Measurements from ENCODE around the gene SLC6A7.

Gene SLC6A7

DNA sequence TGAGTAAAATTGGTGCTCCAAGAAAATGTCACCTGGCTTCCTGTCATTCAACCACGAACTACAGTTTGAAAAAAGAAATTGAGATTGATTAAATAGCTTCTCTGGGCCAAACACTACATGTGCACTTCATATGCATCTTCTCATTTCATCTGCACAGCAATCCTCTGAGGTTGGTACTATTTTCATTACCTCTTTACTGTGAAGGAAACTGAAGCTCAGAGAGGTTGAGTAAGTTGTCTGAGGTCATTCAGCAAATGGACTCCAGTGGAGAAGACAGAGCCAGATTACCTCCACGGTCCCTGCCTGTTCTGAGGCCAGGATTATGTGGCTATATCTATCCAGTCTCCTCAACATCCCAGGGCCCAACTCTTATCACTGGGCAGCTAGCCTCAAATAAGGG is 46.5 kb downstream of the SLC6A7 start:
- no peak overlapping the region for H3K9ac ChIP-seq
- H2AFZ ChIP-seq (ENCODE audit: low read depth), result no peak overlapping the region
- no peaks in the 10 kb centered on the region for H4K20me1 ChIP-seq (ENCODE audit: insufficient read depth)
- no peak overlapping the region for H3K4me2 ChIP-seq
- H3K36me3 ChIP-seq (ENCODE audit: insufficient read depth), result no peaks in the 10 kb centered on the region
- no peak overlapping the region for H3K27ac ChIP-seq
- H3K4me3 ChIP-seq (IDR thresholded peaks at IDR 0.05; ENCODE audit: insufficient read depth, low read depth, low read length), result no peak overlapping the region
- no peaks in the 10 kb centered on the region for H3K27me3 ChIP-seq (ENCODE audit: insufficient read depth, low read depth)
- TF ChIP-seq, protein P1, sequence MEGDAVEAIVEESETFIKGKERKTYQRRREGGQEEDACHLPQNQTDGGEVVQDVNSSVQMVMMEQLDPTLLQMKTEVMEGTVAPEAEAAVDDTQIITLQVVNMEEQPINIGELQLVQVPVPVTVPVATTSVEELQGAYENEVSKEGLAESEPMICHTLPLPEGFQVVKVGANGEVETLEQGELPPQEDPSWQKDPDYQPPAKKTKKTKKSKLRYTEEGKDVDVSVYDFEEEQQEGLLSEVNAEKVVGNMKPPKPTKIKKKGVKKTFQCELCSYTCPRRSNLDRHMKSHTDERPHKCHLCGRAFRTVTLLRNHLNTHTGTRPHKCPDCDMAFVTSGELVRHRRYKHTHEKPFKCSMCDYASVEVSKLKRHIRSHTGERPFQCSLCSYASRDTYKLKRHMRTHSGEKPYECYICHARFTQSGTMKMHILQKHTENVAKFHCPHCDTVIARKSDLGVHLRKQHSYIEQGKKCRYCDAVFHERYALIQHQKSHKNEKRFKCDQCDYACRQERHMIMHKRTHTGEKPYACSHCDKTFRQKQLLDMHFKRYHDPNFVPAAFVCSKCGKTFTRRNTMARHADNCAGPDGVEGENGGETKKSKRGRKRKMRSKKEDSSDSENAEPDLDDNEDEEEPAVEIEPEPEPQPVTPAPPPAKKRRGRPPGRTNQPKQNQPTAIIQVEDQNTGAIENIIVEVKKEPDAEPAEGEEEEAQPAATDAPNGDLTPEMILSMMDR (conservative IDR thresholded peaks at IDR 0.05; ENCODE audit: low read depth, low read length), result no peak
- no peaks in the 10 kb centered on the region for H3K4me1 ChIP-seq (ENCODE audit: low read depth, poor library complexity, severe bottlenecking)
- no peaks in the 10 kb centered on the region for H3K79me2 ChIP-seq (ENCODE audit: insufficient read depth, low read depth)

DNA sequence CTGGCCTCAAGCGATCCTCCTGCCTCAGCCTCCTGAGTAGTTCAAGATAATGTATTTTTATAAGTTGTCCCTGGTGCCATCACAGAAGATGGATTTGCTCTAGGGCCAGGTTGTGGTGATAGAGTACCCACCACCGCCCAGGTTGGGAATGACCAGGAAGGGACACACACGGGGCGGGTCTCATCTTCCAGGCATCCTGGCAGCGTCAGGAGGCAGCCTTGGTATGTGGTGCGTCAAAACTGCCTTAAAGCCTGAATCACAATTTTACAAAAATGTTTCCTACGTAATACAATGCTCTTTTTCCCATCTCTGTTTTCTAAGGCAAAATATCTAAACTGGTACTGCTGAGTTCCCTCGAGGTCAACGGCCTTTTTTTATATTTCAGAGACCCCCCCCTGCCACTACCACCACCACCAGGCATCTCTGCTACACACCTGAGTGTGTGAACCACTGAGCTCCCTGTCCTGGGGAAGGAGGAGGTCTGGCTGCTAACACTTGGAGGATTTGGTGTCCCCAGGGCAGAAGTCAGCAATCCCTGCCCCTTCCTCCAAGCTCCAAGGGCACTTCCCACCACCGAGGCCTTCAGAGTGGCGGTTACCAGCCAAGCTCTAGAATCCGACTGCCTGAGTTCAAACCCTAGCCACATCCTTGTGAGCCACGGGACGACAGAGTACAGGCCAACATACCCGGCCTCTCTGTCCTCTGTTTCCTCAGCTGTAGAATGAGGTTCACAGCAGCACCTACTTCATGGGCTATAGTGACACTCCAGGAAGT is 47.3 kb downstream of the SLC6A7 start:
- no peaks in the 10 kb centered on the region for H3K36me3 ChIP-seq (ENCODE audit: insufficient read depth)
- no peak overlapping the region for H3K4me2 ChIP-seq
- H3K27ac ChIP-seq, result no peak overlapping the region
- H3K4me3 ChIP-seq (IDR thresholded peaks at IDR 0.05; ENCODE audit: insufficient read depth, low read depth, low read length), result no peak overlapping the region
- no peaks in the 10 kb centered on the region for H3K4me1 ChIP-seq (ENCODE audit: low read depth, poor library complexity, severe bottlenecking)
- H3K79me2 ChIP-seq (ENCODE audit: insufficient read depth, low read depth), result no peaks in the 10 kb centered on the region
- H3K9ac ChIP-seq, result no peak overlapping the region
- TF ChIP-seq, protein P1 (conservative IDR thresholded peaks at IDR 0.05; ENCODE audit: low read depth, low read length), result no peak
- no peaks in the 10 kb centered on the region for H3K27me3 ChIP-seq (ENCODE audit: insufficient read depth, low read depth)
- H4K20me1 ChIP-seq (ENCODE audit: insufficient read depth), result no peaks in the 10 kb centered on the region
- no peak overlapping the region for H2AFZ ChIP-seq (ENCODE audit: low read depth)

DNA sequence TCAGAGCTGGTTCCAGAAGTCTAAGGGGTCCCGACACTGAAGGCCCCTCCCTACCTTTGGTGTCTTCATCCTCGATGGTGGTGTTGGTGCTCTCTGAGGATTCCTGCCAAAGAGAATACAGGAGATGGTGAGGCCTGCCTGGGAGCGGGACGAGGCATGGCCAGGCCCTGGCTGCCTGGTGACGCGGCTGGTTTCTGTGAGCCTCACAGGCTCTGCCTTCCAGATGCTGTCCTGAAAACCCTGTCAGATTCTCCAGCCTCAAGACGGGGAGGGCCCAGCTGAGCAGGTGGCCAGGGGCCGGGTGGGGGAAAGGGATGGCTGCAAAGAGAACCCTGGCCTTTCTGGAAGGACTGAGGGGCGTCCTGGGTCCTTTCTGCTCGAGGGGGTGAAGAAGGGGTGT is 48.8 kb downstream of the SLC6A7 start:
- Histone ChIP-seq H3K4me3 (IDR thresholded peaks at IDR 0.05; ENCODE audit: insufficient read depth, low read depth, low read length) (no peak overlapping the region), H2AFZ (ENCODE audit: low read depth) (no peak overlapping the region), H3K36me3 (ENCODE audit: insufficient read depth) (no peaks in the 10 kb centered on the region), H3K27me3 (ENCODE audit: insufficient read depth, low read depth) (no peaks in the 10 kb centered on the region), H3K4me1 (ENCODE audit: low read depth, poor library complexity, severe bottlenecking) (no peaks in the 10 kb centered on the region), H3K27ac (no peak overlapping the region), H3K9ac (no peak overlapping the region), H3K4me2 (no peak overlapping the region), H4K20me1 (ENCODE audit: insufficient read depth) (no peaks in the 10 kb centered on the region), H3K79me2 (ENCODE audit: insufficient read depth, low read depth) (no peaks in the 10 kb centered on the region)
- TF ChIP-seq, protein P1 (conservative IDR thresholded peaks at IDR 0.05; ENCODE audit: low read depth, low read length), result no peak

DNA sequence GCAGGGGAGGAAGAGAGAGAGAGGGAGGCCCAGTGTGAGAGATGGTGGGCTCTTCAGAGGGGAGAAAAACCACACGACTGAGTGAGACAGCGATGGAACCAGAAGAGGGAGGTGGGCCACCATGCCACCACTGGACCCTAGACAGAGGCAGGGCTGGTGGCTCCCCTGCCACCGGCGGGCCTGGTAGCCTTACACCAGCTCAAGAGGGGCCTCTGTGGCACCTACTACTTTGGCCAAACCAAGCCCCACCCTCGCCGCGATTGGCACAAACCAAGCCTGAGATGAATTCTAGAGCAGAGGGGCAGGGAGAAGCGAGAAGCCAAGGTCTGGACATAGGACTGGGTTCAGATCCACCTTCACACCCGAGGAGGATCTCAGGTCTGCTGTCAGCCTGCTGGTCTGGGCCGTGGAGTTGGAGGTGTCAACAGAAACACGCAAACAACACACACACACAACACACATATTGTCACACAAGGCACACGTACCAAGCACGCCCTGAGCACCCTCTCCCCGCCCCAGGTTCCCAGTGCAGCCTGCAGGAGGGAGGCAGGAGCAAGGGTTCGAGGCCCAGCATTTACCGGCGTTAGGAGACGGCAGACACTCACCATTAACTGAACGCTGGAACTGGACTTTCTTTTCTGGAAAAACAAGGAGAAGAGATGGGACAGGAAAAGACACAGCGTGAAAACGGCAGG is 49.4 kb downstream of the SLC6A7 start:
- H3K27me3 ChIP-seq (ENCODE audit: insufficient read depth, low read depth), result no peaks in the 10 kb centered on the region
- TF ChIP-seq, protein P1 (conservative IDR thresholded peaks at IDR 0.05; ENCODE audit: low read depth, low read length), result no peak
- no peaks in the 10 kb centered on the region for H3K36me3 ChIP-seq (ENCODE audit: insufficient read depth)
- H3K4me1 ChIP-seq (ENCODE audit: low read depth, poor library complexity, severe bottlenecking), result no peaks in the 10 kb centered on the region
- no peak overlapping the region for H3K9ac ChIP-seq
- no peaks in the 10 kb centered on the region for H4K20me1 ChIP-seq (ENCODE audit: insufficient read depth)
- H3K4me2 ChIP-seq, result no peak overlapping the region
- H3K79me2 ChIP-seq (ENCODE audit: insufficient read depth, low read depth), result no peaks in the 10 kb centered on the region
- no peak overlapping the region for H3K4me3 ChIP-seq (IDR thresholded peaks at IDR 0.05; ENCODE audit: insufficient read depth, low read depth, low read length)
- H3K27ac ChIP-seq, result no peak overlapping the region
- H2AFZ ChIP-seq (ENCODE audit: low read depth), result no peak overlapping the region
